22Rv1 (cell line): ENCODE results near the gene SLIT1.

Experiments used
- CTCF ChIP-seq: fragments of 450-650 bp; IDR thresholded peaks from 2 replicates; pipeline ENCODE4 v1.5.1; 2017; ENCODE audit warnings: mild to moderate bottlenecking
- ZFX ChIP-seq: fragments of 450-650 bp; IDR thresholded peaks from 2 replicates; pipeline ENCODE4 v1.6.1; 2017; ENCODE audit warnings: antibody characterized with exemption, borderline replicate concordance

DNA sequence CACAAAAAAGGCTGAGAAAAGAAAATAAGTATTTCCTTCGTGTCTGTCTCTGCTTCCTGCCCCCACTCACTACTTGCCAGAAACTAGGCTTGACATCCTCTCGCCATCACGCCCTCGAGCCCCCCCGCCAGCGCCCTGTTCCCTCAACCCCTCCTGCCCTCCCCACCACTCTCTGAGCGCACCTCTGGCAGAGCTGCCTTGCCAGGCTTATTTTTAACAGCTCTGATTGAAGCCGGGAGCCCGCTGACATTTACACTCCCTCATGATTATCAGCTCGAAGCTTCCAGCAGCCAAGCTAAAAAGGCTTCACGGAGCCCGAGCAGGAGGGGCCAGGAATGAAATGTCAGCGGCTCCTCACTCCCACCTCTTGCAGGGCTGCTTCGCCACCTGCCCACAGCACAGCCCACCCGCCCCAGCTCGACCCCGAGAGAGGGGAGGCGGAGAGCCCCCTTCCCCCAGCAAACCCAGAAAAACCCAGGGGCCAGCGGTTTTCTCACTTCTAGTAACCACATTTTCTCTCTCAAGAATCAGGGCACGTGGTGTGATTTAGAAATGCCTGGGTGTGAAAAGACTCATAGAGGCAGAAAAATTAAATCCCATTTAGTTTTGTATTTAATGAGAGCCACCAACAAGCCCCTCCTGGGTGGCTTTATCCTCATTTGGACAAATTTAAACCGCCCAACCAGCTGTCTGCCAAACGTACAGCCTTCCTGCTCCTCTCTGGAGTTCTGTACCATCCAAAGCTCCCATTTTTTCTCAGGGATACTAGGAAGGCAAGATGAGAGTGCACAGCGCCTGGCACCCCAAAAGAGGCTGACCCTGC, 89.3 kb downstream of the SLIT1 start:
- no peak for TF ChIP-seq CTCF
- no peak for TF ChIP-seq ZFX
